K562 (cell line): Measurements from ENCODE around the gene RARG. TPM values are rescaled to one million over a fixed set of nuclear protein-coding genes. Genes with fewer than 3 reads are reported as not detected.

Source experiments
- ATF1 ChIP-seq, 2 experiments: fragments of 450-650 bp in 1 of 2; IDR thresholded peaks; 2 replicates each; pipeline ENCODE4 v1.6.1; 2016; ENCODE audit warnings: missing compliant biosample characterization in 1 of 2, missing genetic modification characterization in 1 of 2
- CXXC5 ChIP-seq: fragments of 250-450 bp; sonication (Bioruptor Pico); IDR thresholded peaks from 2 replicates; pipeline ENCODE4 v1.8.0; 2022; ENCODE audit warnings: inconsistent platforms, mild to moderate bottlenecking, moderate library complexity
- ETV6 ChIP-seq, 3 experiments: fragments of 150-350 bp in 1 of 3; sonication (generic) in 1 of 3; formaldehyde crosslinking in 1 of 3; IDR thresholded peaks; 2 replicates each; pipeline versions ENCODE4 v1.6.1 to v1.8.0; 2014 to 2022; ENCODE audit warnings: borderline replicate concordance in 2 of 3, low read depth in 2 of 3, antibody characterized with exemption in 1 of 3, low read length in 1 of 3, mild to moderate bottlenecking in 1 of 3, missing genetic modification reagents in 1 of 3
- KDM2B ChIP-seq: fragments of 250-450 bp; sonication (Bioruptor Pico); IDR thresholded peaks from 2 replicates; pipeline ENCODE4 v1.8.0; 2021; ENCODE audit warnings: mild to moderate bottlenecking, moderate library complexity
- PCBP1 ChIP-seq: fragments of 200-400 bp; formaldehyde crosslinking; IDR thresholded peaks from 2 replicates; pipeline ENCODE4 v1.6.1; 2018; ENCODE audit warnings: mild to moderate bottlenecking, low read depth, low read length; ENCODE audit not compliant: poor library complexity, severe bottlenecking
- PHB ChIP-seq: fragments of 250-450 bp; sonication (Bioruptor Pico); IDR thresholded peaks from 2 replicates; pipeline ENCODE4 v1.5.0; 2021
- RERE ChIP-seq: sonication (generic); formaldehyde crosslinking; IDR thresholded peaks from 2 replicates; pipeline ENCODE4 v1.8.0; 2023; ENCODE audit warnings: missing genetic modification reagents, mild to moderate bottlenecking, borderline replicate concordance
- SIN3B ChIP-seq: fragments of 450-650 bp; IDR thresholded peaks from 2 replicates; pipeline ENCODE4 v1.6.1; 2017; ENCODE audit warnings: low read depth, mild to moderate bottlenecking, moderate library complexity
- SMAD4 ChIP-seq: fragments of 250-450 bp; sonication (Bioruptor Pico); conservative IDR thresholded peaks from 2 replicates; pipeline ENCODE4 v1.8.0; 2021; ENCODE audit warnings: inconsistent platforms, mild to moderate bottlenecking, moderate library complexity
- ZBTB7A ChIP-seq: IDR thresholded peaks from 2 replicates; pipeline ENCODE4 v1.6.1; 2011; ENCODE audit warnings: low read depth, mild to moderate bottlenecking, low read length, moderate library complexity, borderline replicate concordance; ENCODE audit not compliant: control insufficient read depth
- ZNF175 ChIP-seq: fragments of 200-800 bp; sonication (Bioruptor generic); IDR thresholded peaks from 2 replicates; pipeline ENCODE4 v1.6.1; 2016; ENCODE audit warnings: low read depth, mild to moderate bottlenecking, missing genetic modification characterization, missing compliant biosample characterization
- ZNF668 ChIP-seq: fragments of 250-450 bp; sonication (Bioruptor Pico); IDR thresholded peaks from 2 replicates; pipeline ENCODE4 v1.8.0; 2022; ENCODE audit warnings: mild to moderate bottlenecking, inconsistent platforms
- polyA plus RNA-seq, 8 experiments: library from polyadenylated mRNA; depleted of rRNA in 4 of 8; stranded (reverse) in 5 of 8; unstranded in 3 of 8; fragments of >200 nt; fragmentation: Nextera tagmentation in 2 of 8; fragmentation: Illumina TruSeq in 1 of 8; extraction: Ambion mirVana in 2 of 8; extraction: Trizol in 1 of 8; gene quantifications; 2 replicates each; pipeline versions ENCODE4 v1.2.1 to v1.2.3, GENCODE V29; 2011 to 2014; ENCODE audit warnings: inconsistent platforms in 1 of 8, missing spikeins in 1 of 8
- total RNA-seq, 7 experiments: library from RNA; depleted of rRNA in 6 of 7; stranded (reverse); fragments of >200 nt in 6 of 7; fragmentation: Illumina TruSeq in 2 of 7; extraction: Trizol in 2 of 7; gene quantifications; 2 replicates each; pipeline versions ENCODE4 v1.2.1 to v1.2.3, GENCODE V29; 2011 to 2021; ENCODE audit warnings: low replicate concordance in 1 of 7
- TF ChIP-seq, protein P1 (sequence below): fragments of 450-650 bp; formaldehyde crosslinking; IDR thresholded peaks from 2 replicates; pipeline ENCODE4 v1.4.0; 2020; ENCODE audit warnings: mild to moderate bottlenecking, moderate library complexity
- TF ChIP-seq, protein P2 (sequence below): fragments of 450-650 bp; IDR thresholded peaks from 2 replicates; pipeline ENCODE4 v1.6.1; 2016
- TF ChIP-seq, protein P3 (sequence below): fragments of 450-650 bp; conservative IDR thresholded peaks from 2 replicates; pipeline ENCODE4 v1.6.1; 2016; ENCODE audit warnings: missing genetic modification characterization, low read depth, mild to moderate bottlenecking, missing compliant biosample characterization, moderate library complexity

Gene RARG
- total and polyA plus RNA-seq, 9 of the 15 experiments (the other 6 are each of a cell fraction or from before 2014, with no cell fraction given): 0.18 to 7.6 (median 3.8) TPM

DNA sequence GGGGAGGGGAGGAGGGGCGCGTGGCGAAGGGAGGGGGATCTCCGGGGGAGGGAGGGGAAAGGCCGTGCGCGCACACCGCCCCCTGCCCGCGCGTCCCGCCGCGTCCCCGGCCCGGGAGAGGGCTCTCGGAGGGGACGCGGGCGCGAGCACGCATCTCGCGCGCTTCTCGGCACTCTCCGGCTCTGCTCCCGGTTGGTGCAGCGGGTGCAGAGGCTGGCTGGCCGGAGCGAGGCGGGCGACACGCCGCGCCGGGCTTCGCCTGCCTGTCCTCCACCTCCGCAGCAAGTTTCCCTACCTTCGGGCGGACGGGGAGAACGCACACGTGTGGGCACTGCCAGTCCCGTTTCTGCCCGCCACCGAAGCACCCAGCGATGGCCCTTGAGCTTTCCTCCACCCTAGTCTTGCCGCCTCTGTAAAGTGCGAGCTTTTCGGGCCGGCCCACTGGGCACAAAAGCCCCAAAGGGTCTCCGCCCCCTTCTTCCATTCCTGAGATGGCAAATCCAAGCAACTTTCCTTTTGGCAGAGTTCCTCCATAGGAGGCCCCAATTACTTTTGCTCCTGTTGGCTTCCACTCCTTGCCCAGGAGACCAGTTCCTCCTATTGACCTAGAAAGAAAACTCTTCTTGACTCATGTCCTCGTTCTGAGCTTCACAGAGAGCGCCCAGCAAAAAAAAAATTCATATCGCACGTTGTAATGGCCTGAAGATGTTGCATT, 50.9 kb downstream of the RARG start (continued):
- TF ChIP-seq PCBP1: peak; percentile 79
- no peak for TF ChIP-seq SMAD4 (CRISPR knock-in tag)
- TF ChIP-seq ETV6 (IDR thresholded peaks at IDR 0.05; ENCODE audit: borderline replicate concordance in 1 of 2, low read depth in 2 of 2, low read length in 1 of 2): no peak
- no peak for TF ChIP-seq ETV6 (CRISPR knock-in tag; IDR thresholded peaks at IDR 0.05; ENCODE audit: borderline replicate concordance)
- TF ChIP-seq KDM2B: 0 out of 2 replicates have a peak, but pooled peaks have one; percentile 57
- 0 out of 2 replicates have a peak, but pooled peaks have one; percentile 26 for TF ChIP-seq ZBTB7A
- TF ChIP-seq PHB (CRISPR knock-in tag): no peak
- TF ChIP-seq ATF1 (CRISPR knock-in tag; IDR thresholded peaks at IDR 0.05): no peak
- no peak for TF ChIP-seq ATF1 (tag; IDR thresholded peaks at IDR 0.05)
- TF ChIP-seq, protein P1, sequence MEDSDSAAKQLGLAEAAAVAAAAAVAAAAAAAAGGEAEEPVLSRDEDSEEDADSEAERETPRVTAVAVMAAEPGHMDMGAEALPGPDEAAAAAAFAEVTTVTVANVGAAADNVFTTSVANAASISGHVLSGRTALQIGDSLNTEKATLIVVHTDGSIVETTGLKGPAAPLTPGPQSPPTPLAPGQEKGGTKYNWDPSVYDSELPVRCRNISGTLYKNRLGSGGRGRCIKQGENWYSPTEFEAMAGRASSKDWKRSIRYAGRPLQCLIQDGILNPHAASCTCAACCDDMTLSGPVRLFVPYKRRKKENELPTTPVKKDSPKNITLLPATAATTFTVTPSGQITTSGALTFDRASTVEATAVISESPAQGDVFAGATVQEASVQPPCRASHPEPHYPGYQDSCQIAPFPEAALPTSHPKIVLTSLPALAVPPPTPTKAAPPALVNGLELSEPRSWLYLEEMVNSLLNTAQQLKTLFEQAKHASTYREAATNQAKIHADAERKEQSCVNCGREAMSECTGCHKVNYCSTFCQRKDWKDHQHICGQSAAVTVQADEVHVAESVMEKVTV: no peak
- no peak for TF ChIP-seq CXXC5 (CRISPR knock-in tag)
- no peak for TF ChIP-seq SIN3B
- TF ChIP-seq RERE (CRISPR knock-in tag): no peak
- TF ChIP-seq, protein P2, sequence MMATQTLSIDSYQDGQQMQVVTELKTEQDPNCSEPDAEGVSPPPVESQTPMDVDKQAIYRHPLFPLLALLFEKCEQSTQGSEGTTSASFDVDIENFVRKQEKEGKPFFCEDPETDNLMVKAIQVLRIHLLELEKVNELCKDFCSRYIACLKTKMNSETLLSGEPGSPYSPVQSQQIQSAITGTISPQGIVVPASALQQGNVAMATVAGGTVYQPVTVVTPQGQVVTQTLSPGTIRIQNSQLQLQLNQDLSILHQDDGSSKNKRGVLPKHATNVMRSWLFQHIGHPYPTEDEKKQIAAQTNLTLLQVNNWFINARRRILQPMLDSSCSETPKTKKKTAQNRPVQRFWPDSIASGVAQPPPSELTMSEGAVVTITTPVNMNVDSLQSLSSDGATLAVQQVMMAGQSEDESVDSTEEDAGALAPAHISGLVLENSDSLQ: no peak
- TF ChIP-seq, protein P3, sequence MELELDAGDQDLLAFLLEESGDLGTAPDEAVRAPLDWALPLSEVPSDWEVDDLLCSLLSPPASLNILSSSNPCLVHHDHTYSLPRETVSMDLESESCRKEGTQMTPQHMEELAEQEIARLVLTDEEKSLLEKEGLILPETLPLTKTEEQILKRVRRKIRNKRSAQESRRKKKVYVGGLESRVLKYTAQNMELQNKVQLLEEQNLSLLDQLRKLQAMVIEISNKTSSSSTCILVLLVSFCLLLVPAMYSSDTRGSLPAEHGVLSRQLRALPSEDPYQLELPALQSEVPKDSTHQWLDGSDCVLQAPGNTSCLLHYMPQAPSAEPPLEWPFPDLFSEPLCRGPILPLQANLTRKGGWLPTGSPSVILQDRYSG (tag): no peak
- TF ChIP-seq ZNF175: no peak
- no peak for TF ChIP-seq ZNF668 (CRISPR knock-in tag)
